Panc1 (cell line): ENCODE measurements around the gene NT5DC1. TPM values are rescaled to one million over a fixed set of nuclear protein-coding genes. Genes with fewer than 3 reads are reported as not detected.

Experiments
- ATAC-seq: fragments of 200-7000 bp; cut with Tn5 transposase; 2 replicates; pipeline ENCODE4 v1.9.1; 2020; ENCODE audit warnings: mild to moderate bottlenecking, moderate library complexity
- BruUV-seq: library from RNA; stranded (reverse); fragments of 400-500 nt; replicated peaks from 2 replicates; lab custom pipeline; 2021; lab: Mats Ljungman, UMichigan
- CTCF ChIA-PET: fragments of 300-600 bp; sonication (Branson Sonifier 250); formaldehyde crosslinking; loops from one replicate; lab custom pipeline; 2022; ENCODE audit warnings: antibody characterized with exemption; lab: Charles Lee
- POLR2A ChIA-PET: fragments of 300-600 bp; sonication (Branson Sonifier 250); formaldehyde crosslinking; loops from one replicate; lab custom pipeline; 2022; ENCODE audit warnings: antibody characterized with exemption; lab: Charles Lee
- DNase-seq: peaks from one replicate; pipeline ENCODE4 v3.0.0-alpha.2; 2010; ENCODE audit warnings: low read depth, low spot score
- H3K27ac ChIP-seq: 2 replicates; pipeline ENCODE4 v1.5.1; 2011; ENCODE audit warnings: mild to moderate bottlenecking, low read length, inconsistent platforms
- H3K27me3 ChIP-seq: fragments of 200-500 bp; sonication (Bioruptor generic); 2 replicates; pipeline ENCODE4 v1.6.0; 2014; ENCODE audit warnings: low read length, inconsistent platforms; ENCODE audit not compliant: control insufficient read depth, insufficient read depth
- H3K36me3 ChIP-seq: fragments of 200-500 bp; sonication (Bioruptor generic); 2 replicates; pipeline ENCODE4 v1.5.1; 2014; ENCODE audit warnings: inconsistent platforms, mild to moderate bottlenecking, low read length, moderate library complexity; ENCODE audit not compliant: control insufficient read depth, insufficient read depth
- H3K4me1 ChIP-seq: 2 replicates; pipeline ENCODE4 v1.5.1; 2011; ENCODE audit warnings: inconsistent platforms, mild to moderate bottlenecking, low read length, moderate library complexity; ENCODE audit not compliant: control insufficient read depth, insufficient read depth
- H3K4me3 ChIP-seq, 2 experiments: 2 replicates each; pipeline ENCODE4 v1.5.1; 2011 to 2012; ENCODE audit warnings: low read depth in 2 of 2, low read length in 2 of 2, mild to moderate bottlenecking in 2 of 2, inconsistent platforms in 1 of 2, moderate library complexity in 1 of 2
- H3K9me3 ChIP-seq: fragments of 200-500 bp; sonication (Bioruptor generic); 2 replicates; pipeline ENCODE4 v1.5.1; 2014; ENCODE audit warnings: low read depth, mild to moderate bottlenecking, inconsistent platforms, low read length, moderate library complexity; ENCODE audit not compliant: control insufficient read depth, insufficient read depth
- CTCF ChIP-seq: fragments of 450-650 bp; IDR thresholded peaks from 2 replicates; pipeline ENCODE4 v1.5.1; 2017; ENCODE audit warnings: mild to moderate bottlenecking
- POLR2AphosphoS5 ChIP-seq: IDR thresholded peaks from 2 replicates; pipeline ENCODE4 v1.6.1; 2012; ENCODE audit warnings: mild to moderate bottlenecking, low read depth, low read length, moderate library complexity
- REST ChIP-seq, 2 experiments: IDR thresholded peaks; 2 replicates each; pipeline ENCODE4 v1.6.1; 2011 to 2012; ENCODE audit warnings: low read depth in 2 of 2, control low read depth in 1 of 2, low read length in 1 of 2, mild to moderate bottlenecking in 1 of 2, moderate library complexity in 1 of 2; ENCODE audit not compliant: insufficient read depth in 1 of 2
- SIN3A ChIP-seq: IDR thresholded peaks from 2 replicates; pipeline ENCODE4 v1.6.1; 2012; ENCODE audit warnings: low read depth, mild to moderate bottlenecking, low read length, moderate library complexity, borderline replicate concordance; ENCODE audit not compliant: insufficient read depth
- TCF7L2 ChIP-seq: IDR thresholded peaks from 2 replicates; pipeline ENCODE4 v1.6.1; 2011; ENCODE audit warnings: mild to moderate bottlenecking, low read depth, low read length, inconsistent platforms
- in situ Hi-C: cut with HindIII; loops from 2 replicates; pipeline ENCODE4 v1.10.0; 2016; ENCODE audit warnings: low sequenced_read_pairs, low pct_unique_long_range_greater_than_20kb
- intact Hi-C: fragments of 100-400 bp; cut with micrococcal nuclease; formaldehyde crosslinking; loops from one replicate; pipeline ENCODE4 v1.10.0; 2022; ENCODE audit not compliant: unreplicated experiment
- total RNA-seq: library from RNA; stranded (reverse); gene quantifications from one replicate; pipeline ENCODE4 v1.2.1, GENCODE V29; 2021; ENCODE audit not compliant: unreplicated experiment

Gene NT5DC1
- total RNA-seq, 1 experiment from 2014 or later: 79.1 TPM

DNA sequence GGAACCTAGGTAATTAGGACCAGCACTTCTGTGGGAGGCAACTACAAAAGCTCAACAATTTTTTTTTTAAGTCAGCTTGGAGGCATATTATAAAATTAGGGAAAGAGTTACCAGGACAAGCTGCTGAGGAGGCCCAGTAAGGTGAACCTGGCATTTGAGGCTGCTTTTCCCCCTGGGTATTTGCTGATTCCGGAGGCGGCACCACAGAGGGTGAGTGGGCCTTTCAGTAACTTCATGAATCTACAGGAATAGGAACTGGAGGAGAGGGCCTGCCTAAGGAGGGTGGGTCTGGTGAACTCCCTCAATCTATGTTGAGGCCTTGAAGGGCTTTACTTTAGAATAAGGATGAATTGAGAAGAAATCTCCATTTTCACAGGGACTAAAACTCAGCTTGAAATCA lies 138.6 kb downstream of the NT5DC1 start:
- no peak for DNase-seq
- intact Hi-C loops: no loop called here

DNA sequence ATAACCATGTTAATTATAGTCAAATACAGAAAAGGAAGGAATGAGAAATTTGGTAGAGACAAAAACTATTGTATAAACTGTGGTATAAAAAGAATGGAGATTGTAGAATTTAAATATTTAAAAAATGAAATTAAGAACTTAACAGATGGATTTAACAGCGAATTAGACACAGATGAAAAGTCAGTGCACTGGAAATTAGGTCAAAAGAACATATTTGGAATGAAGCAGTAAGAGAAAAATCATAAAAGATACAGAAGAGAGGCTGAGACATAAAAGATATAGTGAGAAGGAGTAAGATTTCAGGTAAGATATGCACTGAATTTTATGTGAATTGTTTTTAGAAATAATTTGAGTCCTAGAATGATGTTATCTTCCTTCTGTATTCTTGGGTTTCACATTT lies 139.2 kb downstream of the NT5DC1 start:
- BruUV-seq: no TSS peak
- ATAC-seq (no peak), DNase-seq (no peak)
- H3K27me3 ChIP-seq: no peaks in the 10 kb centered on the region
- intact Hi-C loops (no loop called here), in situ Hi-C loops (no loop called here)
- no peak for TF ChIP-seq SIN3A
- no peak for TF ChIP-seq TCF7L2
- no peak for TF ChIP-seq CTCF
- TF ChIP-seq POLR2AphosphoS5: no peak
- TF ChIP-seq REST (IDR thresholded peaks at IDR 0.05; ENCODE audit: insufficient read depth in 1 of 2, low read depth in 2 of 2, low read length in 1 of 2): no peak
- ChIA-PET POLR2A (no interaction called here), CTCF (no interaction called here)
- H3K27ac ChIP-seq: no peak overlapping the region
- no peaks in the 10 kb centered on the region for H3K4me1 ChIP-seq
- no peaks in the 10 kb centered on the region for H3K9me3 ChIP-seq
- H3K4me3 ChIP-seq: no peak overlapping the region
- 0 out of 2 replicates have a peak, but pooled peaks cover 6% of the 10 kb centered on the region for H3K36me3 ChIP-seq

More for the DNA sequence above, 138.6 kb downstream of the NT5DC1 start:
- CTCF ChIA-PET: no interaction called here
- POLR2A ChIA-PET: no interaction called here
- Histone ChIP-seq H3K9me3 (no peaks in the 10 kb centered on the region), H3K4me1 (no peaks in the 10 kb centered on the region), H3K4me3 (no peak overlapping the region), H3K36me3 (0 out of 2 replicates have a peak, but pooled peaks cover 3% of the 10 kb centered on the region), H3K27ac (no peak overlapping the region), H3K27me3 (no peaks in the 10 kb centered on the region)
- in situ Hi-C loops: no loop called here
- TF ChIP-seq SIN3A (no peak), CTCF (no peak), POLR2AphosphoS5 (no peak), TCF7L2 (no peak), REST (IDR thresholded peaks at IDR 0.05; ENCODE audit: insufficient read depth in 1 of 2, low read depth in 2 of 2, low read length in 1 of 2) (no peak)
- no TSS peak for BruUV-seq
- no peak for ATAC-seq
